ENCODE measurements around the gene DVL2. TPM values are rescaled to one million over a fixed set of nuclear protein-coding genes. Genes with fewer than 3 reads are reported as not detected.

DVL2 gene
- total and polyA plus RNA-seq, 2 of the 13 experiments (the other 11 are each of a cell fraction or from before 2014, with no cell fraction given) = 5.7 to 38.2 TPM

DNA sequence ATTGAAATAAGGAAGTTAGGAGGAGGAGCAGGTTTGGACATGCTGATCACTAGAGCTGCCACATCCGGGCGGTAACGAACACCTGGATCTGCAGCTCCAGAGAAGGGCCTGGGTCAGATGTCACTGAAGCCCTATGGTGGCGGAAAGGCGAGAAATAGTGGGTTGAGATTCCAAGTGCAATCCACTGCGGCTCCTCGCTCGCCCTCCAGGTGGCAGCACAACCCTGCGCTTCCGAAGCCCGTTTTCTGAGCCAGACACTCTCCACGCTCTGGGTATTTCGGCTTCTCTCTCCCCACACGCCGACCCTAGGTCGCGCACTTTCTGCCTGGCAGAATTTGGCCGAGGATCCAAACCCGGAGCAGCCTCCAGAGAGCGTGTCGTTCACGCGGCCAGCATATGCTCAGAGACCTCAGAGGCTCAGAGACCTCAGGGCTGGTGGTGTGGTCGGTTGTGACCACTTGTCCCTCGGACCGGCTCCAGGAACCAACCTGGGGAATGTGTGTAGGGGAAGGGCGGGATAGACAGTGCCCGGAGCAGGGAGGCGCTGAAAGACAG, 46.3 kb upstream of the DVL2 start (continued):
- TF ChIP-seq, protein P1, sequence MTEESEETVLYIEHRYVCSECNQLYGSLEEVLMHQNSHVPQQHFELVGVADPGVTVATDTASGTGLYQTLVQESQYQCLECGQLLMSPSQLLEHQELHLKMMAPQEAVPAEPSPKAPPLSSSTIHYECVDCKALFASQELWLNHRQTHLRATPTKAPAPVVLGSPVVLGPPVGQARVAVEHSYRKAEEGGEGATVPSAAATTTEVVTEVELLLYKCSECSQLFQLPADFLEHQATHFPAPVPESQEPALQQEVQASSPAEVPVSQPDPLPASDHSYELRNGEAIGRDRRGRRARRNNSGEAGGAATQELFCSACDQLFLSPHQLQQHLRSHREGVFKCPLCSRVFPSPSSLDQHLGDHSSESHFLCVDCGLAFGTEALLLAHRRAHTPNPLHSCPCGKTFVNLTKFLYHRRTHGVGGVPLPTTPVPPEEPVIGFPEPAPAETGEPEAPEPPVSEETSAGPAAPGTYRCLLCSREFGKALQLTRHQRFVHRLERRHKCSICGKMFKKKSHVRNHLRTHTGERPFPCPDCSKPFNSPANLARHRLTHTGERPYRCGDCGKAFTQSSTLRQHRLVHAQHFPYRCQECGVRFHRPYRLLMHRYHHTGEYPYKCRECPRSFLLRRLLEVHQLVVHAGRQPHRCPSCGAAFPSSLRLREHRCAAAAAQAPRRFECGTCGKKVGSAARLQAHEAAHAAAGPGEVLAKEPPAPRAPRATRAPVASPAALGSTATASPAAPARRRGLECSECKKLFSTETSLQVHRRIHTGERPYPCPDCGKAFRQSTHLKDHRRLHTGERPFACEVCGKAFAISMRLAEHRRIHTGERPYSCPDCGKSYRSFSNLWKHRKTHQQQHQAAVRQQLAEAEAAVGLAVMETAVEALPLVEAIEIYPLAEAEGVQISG (CRISPR knock-in tag; IDR thresholded peaks at IDR 0.05) = peak; percentile 81
- TF ChIP-seq, protein P2, sequence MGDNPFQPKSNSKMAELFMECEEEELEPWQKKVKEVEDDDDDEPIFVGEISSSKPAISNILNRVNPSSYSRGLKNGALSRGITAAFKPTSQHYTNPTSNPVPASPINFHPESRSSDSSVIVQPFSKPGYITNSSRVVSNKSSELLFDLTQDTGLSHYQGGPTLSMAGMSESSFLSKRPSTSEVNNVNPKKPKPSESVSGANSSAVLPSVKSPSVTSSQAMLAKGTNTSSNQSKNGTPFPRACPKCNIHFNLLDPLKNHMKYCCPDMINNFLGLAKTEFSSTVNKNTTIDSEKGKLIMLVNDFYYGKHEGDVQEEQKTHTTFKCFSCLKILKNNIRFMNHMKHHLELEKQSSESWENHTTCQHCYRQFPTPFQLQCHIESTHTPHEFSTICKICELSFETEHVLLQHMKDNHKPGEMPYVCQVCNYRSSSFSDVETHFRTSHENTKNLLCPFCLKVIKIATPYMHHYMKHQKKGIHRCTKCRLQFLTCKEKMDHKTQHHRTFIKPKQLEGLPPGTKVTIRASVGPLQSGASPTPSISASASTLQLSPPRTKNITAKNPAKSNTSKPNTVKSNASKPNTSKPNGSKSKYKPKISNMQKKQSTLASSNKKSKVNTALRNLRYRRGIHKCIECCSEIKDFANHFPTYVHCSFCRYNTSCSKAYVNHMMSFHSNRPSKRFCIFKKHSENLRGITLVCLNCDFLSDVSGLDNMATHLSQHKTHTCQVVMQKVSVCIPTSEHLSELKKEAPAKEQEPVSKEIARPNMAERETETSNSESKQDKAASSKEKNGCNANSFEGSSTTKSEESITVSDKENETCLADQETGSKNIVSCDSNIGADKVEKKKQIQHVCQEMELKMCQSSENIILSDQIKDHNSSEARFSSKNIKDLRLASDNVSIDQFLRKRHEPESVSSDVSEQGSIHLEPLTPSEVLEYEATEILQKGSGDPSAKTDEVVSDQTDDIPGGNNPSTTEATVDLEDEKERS (CRISPR knock-in tag; IDR thresholded peaks at IDR 0.05) = peak; percentile 24; the same call in 1 of the 2 replicates
- TF ChIP-seq ZNF549 (CRISPR knock-in tag; IDR thresholded peaks at IDR 0.05) (no peak), ZSCAN25 (CRISPR knock-in tag; IDR thresholded peaks at IDR 0.05) (peak; percentile 85), ZFP62 (CRISPR knock-in tag; IDR thresholded peaks at IDR 0.05) (no peak), ZNF747 (CRISPR knock-in tag; IDR thresholded peaks at IDR 0.05; ENCODE audit: borderline replicate concordance) (no peak), RCOR2 (CRISPR knock-in tag; IDR thresholded peaks at IDR 0.05) (0 out of 2 replicates have a peak, but pooled peaks have one; percentile 9), PITX1 (CRISPR knock-in tag; IDR thresholded peaks at IDR 0.05) (peak; percentile 81), ZNF724P (CRISPR knock-in tag; IDR thresholded peaks at IDR 0.05; ENCODE audit: borderline replicate concordance) (peak; percentile 68; the same call in 1 of the 2 replicates), ZNF333 (CRISPR knock-in tag; IDR thresholded peaks at IDR 0.05; ENCODE audit: borderline replicate concordance) (no peak), SRSF4 (IDR thresholded peaks at IDR 0.05; ENCODE audit: low read depth, low read length, poor library complexity, severe bottlenecking) (no peak), RFXAP (CRISPR knock-in tag; IDR thresholded peaks at IDR 0.05; ENCODE audit: borderline replicate concordance) (no peak; the same call in 1 of the 2 replicates)
- TF ChIP-seq, protein P3, sequence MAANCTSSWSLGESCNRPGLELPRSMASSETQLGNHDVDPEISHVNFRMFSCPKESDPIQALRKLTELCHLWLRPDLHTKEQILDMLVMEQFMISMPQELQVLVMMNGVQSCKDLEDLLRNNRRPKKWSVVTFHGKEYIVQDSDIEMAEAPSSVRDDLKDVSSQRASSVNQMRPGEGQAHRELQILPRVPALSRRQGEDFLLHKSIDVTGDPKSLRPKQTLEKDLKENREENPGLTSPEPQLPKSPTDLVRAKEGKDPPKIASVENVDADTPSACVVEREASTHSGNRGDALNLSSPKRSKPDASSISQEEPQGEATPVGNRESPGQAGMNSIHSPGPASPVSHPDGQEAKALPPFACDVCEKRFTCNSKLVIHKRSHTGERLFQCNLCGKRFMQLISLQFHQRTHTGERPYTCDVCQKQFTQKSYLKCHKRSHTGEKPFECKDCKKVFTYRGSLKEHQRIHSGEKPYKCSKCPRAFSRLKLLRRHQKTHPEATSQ (CRISPR knock-in tag; IDR thresholded peaks at IDR 0.05; ENCODE audit: borderline replicate concordance) = no peak
- TF ChIP-seq, protein P4, sequence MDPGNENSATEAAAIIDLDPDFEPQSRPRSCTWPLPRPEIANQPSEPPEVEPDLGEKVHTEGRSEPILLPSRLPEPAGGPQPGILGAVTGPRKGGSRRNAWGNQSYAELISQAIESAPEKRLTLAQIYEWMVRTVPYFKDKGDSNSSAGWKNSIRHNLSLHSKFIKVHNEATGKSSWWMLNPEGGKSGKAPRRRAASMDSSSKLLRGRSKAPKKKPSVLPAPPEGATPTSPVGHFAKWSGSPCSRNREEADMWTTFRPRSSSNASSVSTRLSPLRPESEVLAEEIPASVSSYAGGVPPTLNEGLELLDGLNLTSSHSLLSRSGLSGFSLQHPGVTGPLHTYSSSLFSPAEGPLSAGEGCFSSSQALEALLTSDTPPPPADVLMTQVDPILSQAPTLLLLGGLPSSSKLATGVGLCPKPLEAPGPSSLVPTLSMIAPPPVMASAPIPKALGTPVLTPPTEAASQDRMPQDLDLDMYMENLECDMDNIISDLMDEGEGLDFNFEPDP (CRISPR knock-in tag; conservative IDR thresholded peaks at IDR 0.05) = no peak

Measured in HepG2 (cell line).